ENCODE measurements around the gene LRCH1. TPM values are rescaled to one million over a fixed set of nuclear protein-coding genes. Genes with fewer than 3 reads are reported as not detected.
"Not testable (repeated sequence)": the region's sequence is repeated elsewhere in the genome, so short reads cannot be mapped to it uniquely, and the experiment has no call there.

LRCH1 gene
- total RNA-seq = 10 to 100 TPM; 13.5 to 16.4 (median 14.7) TPM

- no peaks in the 10 kb centered on the region for H3K36me3 Mint-ChIP-seq (ENCODE audit: insufficient read depth)
- peak; percentile 80 to 81 for ATAC-seq
- H3K9me3 Mint-ChIP-seq = no peaks in the 10 kb centered on the region
- peaks cover 44% of the 10 kb centered on the region for H3K4me1 Mint-ChIP-seq (ENCODE audit: low read depth)
- peak within 1 kb of the TSS; percentile 94 for H3K4me3 Mint-ChIP-seq
- no peaks in the 10 kb centered on the region for H3K27me3 Mint-ChIP-seq (ENCODE audit: low read depth)
- peak; percentile 85 for DNase-seq
Measured at GRCh38 chr13:46552889-46553520, at the start of gene LRCH1. Gene LRCH1, plus strand, starts transcription at chr13:46553170. Its CDS starts 227 bp downstream, at chr13:46553397.

GRCh38 chr13:46504036-46504435, 48.9 kb upstream of the LRCH1 start:
- Mint-ChIP-seq H3K36me3 (ENCODE audit: insufficient read depth) (no peaks in the 10 kb centered on the region), H3K9me3 (no peaks in the 10 kb centered on the region), H3K4me1 (ENCODE audit: low read depth) (no peaks in the 10 kb centered on the region), H3K27me3 (ENCODE audit: low read depth) (peaks cover 2% of the 10 kb centered on the region), H3K4me3 (no peak overlapping the region)
- no peak for DNase-seq
- ATAC-seq = no peak

GRCh38 chr13:46507981-46508380, 45.0 kb upstream of the LRCH1 start:
- ATAC-seq (no peak), DNase-seq (no peak)
- H3K4me3 Mint-ChIP-seq = no peak overlapping the region
- no peaks in the 10 kb centered on the region for H3K4me1 Mint-ChIP-seq (ENCODE audit: low read depth)
- no peaks in the 10 kb centered on the region for H3K36me3 Mint-ChIP-seq (ENCODE audit: insufficient read depth)
- peaks cover 6% of the 10 kb centered on the region for H3K27me3 Mint-ChIP-seq (ENCODE audit: low read depth)
- H3K9me3 Mint-ChIP-seq = no peaks in the 10 kb centered on the region

GRCh38 chr13:46509981-46510380, 43.0 kb upstream of the LRCH1 start:
- H3K9me3 Mint-ChIP-seq = no peaks in the 10 kb centered on the region

GRCh38 chr13:46515803-46516202, 37.2 kb upstream of the LRCH1 start:
- H3K27me3 Mint-ChIP-seq (ENCODE audit: low read depth) = peaks cover 16% of the 10 kb centered on the region
- ATAC-seq (no peak), DNase-seq (no peak)
- no peak overlapping the region for H3K4me3 Mint-ChIP-seq
- H3K36me3 Mint-ChIP-seq (ENCODE audit: insufficient read depth) = no peaks in the 10 kb centered on the region
- H3K9me3 Mint-ChIP-seq = no peaks in the 10 kb centered on the region
- no peaks in the 10 kb centered on the region for H3K4me1 Mint-ChIP-seq (ENCODE audit: low read depth)

More at GRCh38 chr13:46509981-46510380, 43.0 kb upstream of the LRCH1 start:
- Mint-ChIP-seq H3K4me1 (ENCODE audit: low read depth) (no peaks in the 10 kb centered on the region), H3K36me3 (ENCODE audit: insufficient read depth) (no peaks in the 10 kb centered on the region), H3K27me3 (ENCODE audit: low read depth) (peaks cover 6% of the 10 kb centered on the region), H3K4me3 (no peak overlapping the region)
- no peak for ATAC-seq
- DNase-seq = no peak

GRCh38 chr13:46516599-46517338, 36.2 kb upstream of the LRCH1 start:
- peaks cover 16% of the 10 kb centered on the region for H3K27me3 Mint-ChIP-seq (ENCODE audit: low read depth)
- no peaks in the 10 kb centered on the region for H3K4me1 Mint-ChIP-seq (ENCODE audit: low read depth)
- DNase-seq (no peak), ATAC-seq (no peak)
- H3K36me3 Mint-ChIP-seq (ENCODE audit: insufficient read depth) = no peaks in the 10 kb centered on the region
- H3K9me3 Mint-ChIP-seq = peaks cover 4% of the 10 kb centered on the region
- H3K4me3 Mint-ChIP-seq = no peak overlapping the region

GRCh38 chr13:46517748-46518147, 35.2 kb upstream of the LRCH1 start:
- H3K4me1 Mint-ChIP-seq (ENCODE audit: low read depth); DNase-seq; H3K4me3 Mint-ChIP-seq; H3K9me3 Mint-ChIP-seq; H3K36me3 Mint-ChIP-seq (ENCODE audit: insufficient read depth); ATAC-seq: not testable (repeated sequence)
- H3K27me3 Mint-ChIP-seq (ENCODE audit: low read depth) = peaks cover 14% of the 10 kb centered on the region

GRCh38 chr13:46519182-46519581, 33.8 kb upstream of the LRCH1 start:
- no peak for DNase-seq
- Mint-ChIP-seq H3K36me3 (ENCODE audit: insufficient read depth) (no peaks in the 10 kb centered on the region), H3K9me3 (peaks cover 4% of the 10 kb centered on the region), H3K4me1 (ENCODE audit: low read depth) (no peaks in the 10 kb centered on the region), H3K27me3 (ENCODE audit: low read depth) (peaks cover 14% of the 10 kb centered on the region), H3K4me3 (no peak overlapping the region)
- no peak for ATAC-seq

GRCh38 chr13:46520166-46520565, 32.8 kb upstream of the LRCH1 start:
- no peaks in the 10 kb centered on the region for H3K4me1 Mint-ChIP-seq (ENCODE audit: low read depth)
- DNase-seq (no peak), ATAC-seq (no peak)
- peaks cover 4% of the 10 kb centered on the region for H3K9me3 Mint-ChIP-seq
- no peaks in the 10 kb centered on the region for H3K36me3 Mint-ChIP-seq (ENCODE audit: insufficient read depth)
- H3K27me3 Mint-ChIP-seq (ENCODE audit: low read depth) = peaks cover 14% of the 10 kb centered on the region
- H3K4me3 Mint-ChIP-seq = no peak overlapping the region

- ATAC-seq (no peak), DNase-seq (no peak)
- H3K27me3 Mint-ChIP-seq (ENCODE audit: low read depth) = peaks cover 13% of the 10 kb centered on the region
- no peaks in the 10 kb centered on the region for H3K4me1 Mint-ChIP-seq (ENCODE audit: low read depth)
- H3K36me3 Mint-ChIP-seq (ENCODE audit: insufficient read depth) = no peaks in the 10 kb centered on the region
- H3K9me3 Mint-ChIP-seq = peaks cover 4% of the 10 kb centered on the region
- no peak overlapping the region for H3K4me3 Mint-ChIP-seq
Measured at GRCh38 chr13:46521486-46521885, 31.5 kb upstream of the LRCH1 start.

GRCh38 chr13:46521921-46522747, 30.8 kb upstream of the LRCH1 start:
- DNase-seq (no peak), ATAC-seq (no peak)

GRCh38 chr13:46522748-46523030, 30.3 kb upstream of the LRCH1 start:
- ATAC-seq (no peak), DNase-seq (no peak)
- Mint-ChIP-seq H3K4me3 (no peak overlapping the region), H3K9me3 (peaks cover 4% of the 10 kb centered on the region), H3K4me1 (ENCODE audit: low read depth) (no peaks in the 10 kb centered on the region), H3K27me3 (ENCODE audit: low read depth) (peaks cover 8% of the 10 kb centered on the region), H3K36me3 (ENCODE audit: insufficient read depth) (no peaks in the 10 kb centered on the region)

More at GRCh38 chr13:46521921-46522747, 30.8 kb upstream of the LRCH1 start:
- no peaks in the 10 kb centered on the region for H3K36me3 Mint-ChIP-seq (ENCODE audit: insufficient read depth)
- no peaks in the 10 kb centered on the region for H3K4me1 Mint-ChIP-seq (ENCODE audit: low read depth)
- H3K4me3 Mint-ChIP-seq = no peak overlapping the region
- peaks cover 12% of the 10 kb centered on the region for H3K27me3 Mint-ChIP-seq (ENCODE audit: low read depth)
- H3K9me3 Mint-ChIP-seq = peaks cover 4% of the 10 kb centered on the region

GRCh38 chr13:46523972-46524752, 28.8 kb upstream of the LRCH1 start:
- no peaks in the 10 kb centered on the region for H3K36me3 Mint-ChIP-seq (ENCODE audit: insufficient read depth)
- H3K9me3 Mint-ChIP-seq = peaks cover 4% of the 10 kb centered on the region

More at GRCh38 chr13:46523972-46524752, 28.8 kb upstream of the LRCH1 start:
- no peak for ATAC-seq
- DNase-seq = no peak
- no peak overlapping the region for H3K4me3 Mint-ChIP-seq
- H3K27me3 Mint-ChIP-seq (ENCODE audit: low read depth) = peaks cover 5% of the 10 kb centered on the region
- no peaks in the 10 kb centered on the region for H3K4me1 Mint-ChIP-seq (ENCODE audit: low read depth)

Data from activated T-cell treated with anti-CD3 and anti-CD28 coated beads, Interleukin-2, amount 50 U/mL, for 4 hours (primary cell).